Kidney (tissue), 14 donors: Measurements from ENCODE around the gene HIPK1. TPM values are rescaled to one million over a fixed set of nuclear protein-coding genes. Genes with fewer than 3 reads are reported as not detected.

ENCODE experiments used
- DNase-seq, 5 donors: peaks; one replicate each; pipeline ENCODE4 v3.0.0-alpha.2; 2013 to 2020
- FAIRE-seq: peaks from 2 replicates; lab custom pipeline; 2012; peaks lifted over from hg19 to GRCh38; lab: Jason Lieb, UNC
- H3K27ac ChIP-seq, 2 donors: one replicate each; pipeline ENCODE4 v1.7.0; 2013; ENCODE audit warnings: low read depth in 2 of 2, low read length in 2 of 2, inconsistent platforms in 1 of 2
- H3K27me3 ChIP-seq: one replicate; pipeline ENCODE4 v1.7.1; 2013; ENCODE audit warnings: low read length, inconsistent platforms; ENCODE audit not compliant: control insufficient read depth, insufficient read depth
- H3K36me3 ChIP-seq, 3 donors: one replicate each; pipeline versions ENCODE4 v1.7.0 to v1.7.1; 2013; ENCODE audit warnings: low read length in 3 of 3, control low read depth in 1 of 3, inconsistent platforms in 1 of 3; ENCODE audit not compliant: insufficient read depth in 3 of 3, control insufficient read depth in 2 of 3
- H3K4me1 ChIP-seq, 3 donors: one replicate each; pipeline versions ENCODE4 v1.7.0 to v1.7.1; 2013; ENCODE audit warnings: low read length in 3 of 3, inconsistent platforms in 1 of 3, low read depth in 1 of 3; ENCODE audit not compliant: control insufficient read depth in 2 of 3, insufficient read depth in 2 of 3
- H3K4me3 ChIP-seq, 3 donors: one replicate each; pipeline versions ENCODE4 v1.7.0 to v1.8.1; 2013; ENCODE audit warnings: low read length in 3 of 3, control low read depth in 1 of 3, inconsistent platforms in 1 of 3
- H3K9ac ChIP-seq, 3 donors: one replicate each; pipeline versions ENCODE4 v1.7.0 to v1.7.1; 2013; ENCODE audit warnings: low read length in 3 of 3, control low read depth in 1 of 3, inconsistent platforms in 1 of 3
- H3K9me3 ChIP-seq, 3 donors: one replicate each; pipeline versions ENCODE4 v1.7.0 to v1.7.1; 2013; ENCODE audit warnings: low read length in 3 of 3, control low read depth in 1 of 3, inconsistent platforms in 1 of 3; ENCODE audit not compliant: control insufficient read depth in 2 of 3, insufficient read depth in 1 of 3
- CTCF ChIP-seq: IDR thresholded peaks from 3 replicates; pipeline ENCODE4 v1.5.1; 2012; ENCODE audit warnings: mild to moderate bottlenecking, moderate library complexity, borderline replicate concordance; ENCODE audit not compliant: insufficient read depth; ENCODE audit errors: extremely low read depth
- intact Hi-C: fragments of 100-400 bp; cut with DNase I; formaldehyde crosslinking; loops from one replicate; pipeline ENCODE4 v1.11.1; 2022
- polyA plus RNA-seq: library from polyadenylated mRNA; stranded (reverse); fragments of 350-450 nt; fragmentation: Illumina TruSeq; extraction: RNeasy Lipid Tissue Mini Kit (QIAGEN cat#74804); gene quantifications from one replicate; pipeline ENCODE4 v1.2.3, GENCODE V29; 2014; ENCODE audit warnings: low read depth, low replicate concordance; ENCODE audit not compliant: insufficient read depth
- total RNA-seq: library from RNA; stranded (reverse); fragmentation: NEBNext Ultra II Directional; extraction: Animal tissue kit (Norgen Biotek cat#: 25700); gene quantifications from one replicate; pipeline ENCODE4 v1.2.1, GENCODE V29; 2021
- donor health status: control.
- donor health status: control.
- donor health status: control.
- donor health status: control.
- donor health status: control.
- donor health status: DM: yes; HTN: yes; CAD: no.
- donor health status: Normal renal cell carcinoma (clear cell type).

Gene HIPK1
- total and polyA plus RNA-seq, 2 donors from 2014 or later: 8.4 to 65.0 TPM

- no peaks in the 10 kb centered on the region for H3K9me3 ChIP-seq
- TF ChIP-seq CTCF: no peak
- H3K9ac ChIP-seq: no peak overlapping the region
- H3K36me3 ChIP-seq: no peaks in the 10 kb centered on the region
- intact Hi-C loops: no loop called here
- no peak overlapping the region for H3K4me3 ChIP-seq
- no peaks in the 10 kb centered on the region for H3K27me3 ChIP-seq
- H3K27ac ChIP-seq: no peak overlapping the region
- DNase-seq: no peak
- no peaks in the 10 kb centered on the region for H3K4me1 ChIP-seq
- no peak for FAIRE-seq
Observed at GRCh38 chr1:114008993-114009392, 79.9 kb downstream of the HIPK1 start.

DNA sequence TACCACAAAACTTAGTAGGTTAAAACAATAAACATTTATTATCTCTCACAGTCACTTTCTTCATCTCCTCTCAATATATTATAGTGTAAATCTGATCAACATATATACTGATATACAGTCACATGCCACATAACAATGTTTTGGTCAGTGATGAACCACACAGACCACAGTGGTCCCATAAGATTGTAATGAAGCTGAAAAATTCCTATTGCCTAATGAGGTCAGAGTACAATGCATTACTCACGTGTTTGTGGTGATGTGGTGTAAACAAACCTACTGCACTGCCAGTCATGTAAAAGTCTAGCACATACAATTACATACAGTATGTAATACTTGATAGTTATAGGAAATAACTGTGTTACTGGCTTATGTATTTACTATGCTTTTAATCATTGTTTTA lies 80.3 kb downstream of the HIPK1 start:
- Histone ChIP-seq H3K9me3 (no peaks in the 10 kb centered on the region), H3K36me3 (no peaks in the 10 kb centered on the region), H3K4me3 (no peak overlapping the region), H3K9ac (no peak overlapping the region), H3K27me3 (no peaks in the 10 kb centered on the region), H3K4me1 (no peaks in the 10 kb centered on the region), H3K27ac (no peak overlapping the region)
- no peak for TF ChIP-seq CTCF
- no peak for DNase-seq
- no peak for FAIRE-seq
- intact Hi-C loops: no loop called here

GRCh38 chr1:114010433-114011184 lies 81.5 kb downstream of the HIPK1 start:
- FAIRE-seq (no peak), DNase-seq (no peak)
- no peak overlapping the region for H3K4me3 ChIP-seq
- no peaks in the 10 kb centered on the region for H3K9me3 ChIP-seq
- TF ChIP-seq CTCF: no peak
- H3K27ac ChIP-seq: no peak overlapping the region
- intact Hi-C loops: no loop called here
- H3K36me3 ChIP-seq: no peaks in the 10 kb centered on the region
- no peaks in the 10 kb centered on the region for H3K4me1 ChIP-seq
- no peak overlapping the region for H3K9ac ChIP-seq
- H3K27me3 ChIP-seq: no peaks in the 10 kb centered on the region

DNA sequence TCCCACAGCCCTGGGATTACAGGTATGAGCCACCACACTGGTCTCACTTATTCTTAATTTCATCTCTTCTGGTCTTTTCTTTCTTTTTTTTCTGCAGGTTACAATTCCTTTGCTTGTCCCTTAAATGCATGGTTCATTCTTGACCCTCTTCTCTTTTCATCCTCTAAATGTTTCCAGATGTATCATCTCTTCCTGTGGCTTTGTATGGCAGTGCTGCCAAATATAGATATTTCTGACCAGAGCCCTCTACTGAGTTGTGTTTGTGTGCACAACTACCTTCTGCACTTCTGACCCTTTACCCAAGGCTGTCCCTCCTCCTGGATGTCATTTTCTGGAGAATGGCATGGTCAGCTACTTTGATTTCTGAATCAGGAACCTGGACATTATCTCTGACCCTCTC lies 82.7 kb downstream of the HIPK1 start:
- no peaks in the 10 kb centered on the region for H3K36me3 ChIP-seq
- H3K27me3 ChIP-seq: no peaks in the 10 kb centered on the region
- DNase-seq: no peak
- no peak for TF ChIP-seq CTCF
- intact Hi-C loops: no loop called here
- H3K9me3 ChIP-seq: no peaks in the 10 kb centered on the region
- H3K27ac ChIP-seq: no peak overlapping the region
- H3K9ac ChIP-seq: no peak overlapping the region
- H3K4me3 ChIP-seq: no peak overlapping the region
- FAIRE-seq: no peak
- H3K4me1 ChIP-seq: no peaks in the 10 kb centered on the region
